Omental fat pad (tissue), 4 donors: Measurements from ENCODE around the gene DCDC2C. TPM values are rescaled to one million over a fixed set of nuclear protein-coding genes. Genes with fewer than 3 reads are reported as not detected.

Source experiments
- ATAC-seq: fragments of 150-250 bp; one replicate; pipeline ENCODE4 v1.9.1; 2016; ENCODE audit warnings: mild to moderate bottlenecking, moderate library complexity; ENCODE audit not compliant: low FRiP score
- DNase-seq: peaks from one replicate; pipeline ENCODE4 v3.0.0-alpha.2; 2019; ENCODE audit warnings: low spot score
- CTCF ChIP-seq, 3 donors: fragments of 450-650 bp; IDR thresholded peaks; one replicate each; pipeline ENCODE4 v1.5.1; 2016 to 2017; ENCODE audit warnings: antibody characterized with exemption in 3 of 3, mild to moderate bottlenecking in 3 of 3, moderate library complexity in 2 of 3
- total RNA-seq, 4 donors: library from RNA; depleted of rRNA; stranded (reverse); fragments of >200 nt; gene quantifications; one replicate each; pipeline ENCODE4 v1.1.0, GENCODE V29; 2016

Gene DCDC2C
- total RNA-seq, 4 donors from 2014 or later = 0.31 to 1.4 TPM; not detected in 2

DNA sequence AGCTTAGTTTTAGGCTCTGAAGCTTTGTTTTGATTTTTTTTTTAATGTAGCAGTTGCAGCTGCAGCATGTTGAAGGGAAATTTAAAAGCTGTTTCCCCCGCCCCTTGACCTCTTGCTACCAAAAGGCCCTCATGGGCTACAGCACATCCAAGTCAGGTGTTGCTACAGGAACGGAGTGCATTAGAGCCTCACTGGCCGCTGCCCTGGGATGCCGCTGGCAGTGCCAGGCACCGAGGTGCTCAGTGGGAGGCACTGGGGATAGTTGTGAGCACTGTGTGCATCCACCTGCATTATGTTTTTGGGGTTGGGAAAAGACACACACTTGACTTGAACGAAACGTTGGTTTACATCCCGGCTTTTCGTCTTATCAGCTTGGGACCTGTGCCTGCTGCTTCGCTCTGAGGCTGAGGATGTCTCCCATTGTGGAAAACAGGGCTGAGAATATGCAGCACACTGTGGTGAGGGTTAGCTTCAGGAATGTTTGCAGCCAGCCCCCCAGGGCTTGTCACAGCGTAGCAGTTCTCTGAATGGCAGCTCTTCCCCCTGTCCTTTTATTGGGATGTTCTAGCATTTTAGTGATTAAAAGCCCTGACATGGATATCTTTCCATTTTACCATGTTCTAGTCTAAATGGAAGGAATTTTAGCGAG, 24.1 kb downstream of the DCDC2C start:
- ATAC-seq (no peak), DNase-seq (no peak)
- no peak for TF ChIP-seq CTCF (IDR thresholded peaks at IDR 0.05)

DNA sequence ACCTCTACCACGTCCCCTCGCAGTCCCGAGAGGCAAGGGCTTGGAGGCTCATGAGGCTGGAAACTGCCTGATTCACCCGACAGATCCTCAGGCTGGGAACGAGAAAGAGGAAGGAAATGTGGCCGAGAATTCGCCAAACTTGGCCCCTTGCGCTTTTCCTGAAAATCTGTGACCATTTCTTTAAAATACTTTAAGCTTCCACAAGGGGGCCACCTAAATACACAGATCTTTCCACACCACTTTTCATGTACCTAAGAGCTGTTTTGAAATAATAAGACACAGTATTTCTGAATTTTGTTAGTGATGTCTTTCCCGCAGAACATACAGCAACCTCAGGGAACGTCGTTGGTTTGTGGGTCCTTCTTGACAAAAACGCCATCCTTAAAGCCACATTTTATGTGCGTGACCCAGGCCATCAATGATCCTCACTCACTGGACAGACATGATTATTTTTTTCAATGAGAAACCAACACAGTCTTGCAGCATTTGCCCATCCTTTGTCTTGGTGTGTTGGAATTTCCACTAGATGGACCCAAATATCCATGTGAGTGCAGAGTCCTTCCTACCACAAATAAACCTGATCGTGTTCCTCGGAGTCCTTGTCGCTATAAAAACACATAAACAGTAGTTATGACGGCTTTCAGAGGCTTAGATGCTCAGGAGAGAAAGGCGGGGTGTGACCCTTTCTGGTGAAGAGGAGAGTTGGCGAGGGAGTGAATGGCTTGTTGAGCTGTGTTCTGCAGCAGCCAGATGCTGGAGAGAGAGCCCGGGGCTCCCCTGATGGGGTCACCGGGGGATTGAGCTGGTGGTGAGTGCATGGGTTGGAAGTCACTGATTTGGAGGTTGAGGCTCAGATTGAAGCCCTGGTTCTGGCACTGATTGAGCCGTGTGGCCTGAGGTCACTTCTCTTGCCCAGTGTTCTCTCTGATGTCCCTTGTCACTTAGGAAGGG, 25.0 kb downstream of the DCDC2C start:
- DNase-seq (no peak), ATAC-seq (no peak)
- peak in 1 of 3 donors; percentile 19 for TF ChIP-seq CTCF (IDR thresholded peaks at IDR 0.05)

DNA sequence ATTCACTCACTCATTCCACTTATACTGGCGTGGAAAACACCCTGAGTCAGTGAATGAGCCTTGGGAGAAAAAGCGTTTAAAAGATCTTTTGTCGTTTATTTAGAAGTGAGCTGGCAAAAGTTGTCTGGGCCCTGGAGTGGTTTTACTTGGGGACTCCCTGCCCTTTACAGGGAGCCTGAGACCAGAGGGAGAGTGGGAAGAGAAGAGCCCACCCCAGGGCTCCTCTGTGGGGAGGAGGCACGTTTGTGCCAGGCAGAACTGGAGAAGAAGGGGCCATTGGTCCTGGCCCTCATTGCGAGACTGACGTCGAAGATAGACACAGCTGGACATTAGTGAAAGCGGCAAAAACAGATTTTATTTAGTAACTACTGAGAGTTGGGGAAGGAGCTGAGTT, 25.7 kb downstream of the DCDC2C start:
- TF ChIP-seq CTCF (IDR thresholded peaks at IDR 0.05) = no peak
- ATAC-seq (no peak), DNase-seq (no peak)

- TF ChIP-seq CTCF (IDR thresholded peaks at IDR 0.05) = no peak
- no peak for ATAC-seq
- no peak for DNase-seq
Observed at GRCh38 chr2:3729786-3730185, 26.4 kb downstream of the DCDC2C start.

GRCh38 chr2:3730646-3731045, 27.3 kb downstream of the DCDC2C start:
- ATAC-seq = no peak
- DNase-seq = no peak
- TF ChIP-seq CTCF (IDR thresholded peaks at IDR 0.05) = no peak

- no peak for TF ChIP-seq CTCF (IDR thresholded peaks at IDR 0.05)
- DNase-seq = no peak
- no peak for ATAC-seq
Observed at GRCh38 chr2:3731829-3732228, 28.5 kb downstream of the DCDC2C start.
